Activated T-cell treated with anti-CD3 and anti-CD28 coated beads, Interleukin-2, amount 50 U/mL, for 4 hours (primary cell): ENCODE data around the gene MAB21L4. TPM values are rescaled to one million over a fixed set of nuclear protein-coding genes. Genes with fewer than 3 reads are reported as not detected.
"Not testable (repeated sequence)": the region's sequence is repeated elsewhere in the genome, so short reads cannot be mapped to it uniquely, and the experiment has no call there.

Experiments used
- ATAC-seq, 2 donors: fragments of 200-7000 bp; cut with Tn5 transposase; one replicate each; pipeline ENCODE4 v1.10.0; 2021
- DNase-seq: peaks from one replicate; pipeline ENCODE4 v3.0.0-alpha.2; 2020
- H3K27me3 Mint-ChIP-seq: one replicate; pipeline ENCODE4 v1.8.0; 2021; ENCODE audit warnings: low read depth, mixed read lengths
- H3K36me3 Mint-ChIP-seq: one replicate; pipeline ENCODE4 v1.8.0; 2022; ENCODE audit warnings: mixed read lengths; ENCODE audit not compliant: insufficient read depth
- H3K4me1 Mint-ChIP-seq: one replicate; pipeline ENCODE4 v1.8.0; 2021; ENCODE audit warnings: low read depth, mixed read lengths
- H3K4me3 Mint-ChIP-seq: one replicate; pipeline ENCODE4 v1.8.0; 2021; ENCODE audit warnings: mild to moderate bottlenecking, moderate library complexity, mixed read lengths
- H3K9me3 Mint-ChIP-seq: one replicate; pipeline ENCODE4 v1.8.0; 2021; ENCODE audit warnings: mixed read lengths
- total RNA-seq, 3 donors: library from RNA; stranded (reverse); gene quantifications; one replicate each; pipeline ENCODE4 v1.2.1, GENCODE V29; 2021

Gene MAB21L4
- total RNA-seq, 3 donors from 2014 or later, result not detected

DNA sequence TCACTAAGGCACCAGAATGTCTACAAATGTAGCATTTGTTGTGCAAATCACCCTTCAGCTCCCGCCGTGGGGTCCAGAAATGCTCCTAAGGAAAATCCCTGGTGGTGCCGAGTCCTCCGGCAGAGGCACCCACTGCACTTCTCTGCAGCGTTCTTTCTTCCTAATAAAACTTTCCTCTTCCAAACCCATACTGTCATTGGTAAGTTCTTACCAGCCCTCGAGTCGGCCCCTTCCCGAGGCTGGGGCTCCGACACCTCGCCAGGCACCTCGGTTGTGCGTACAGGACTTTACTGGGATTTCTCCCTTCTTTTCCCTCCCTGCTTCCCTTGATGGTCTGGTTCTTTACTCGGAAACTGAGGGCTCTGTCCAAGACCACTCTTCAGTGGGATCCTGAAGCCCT lies 37.6 kb downstream of the MAB21L4 start:
- Mint-ChIP-seq H3K4me1 (no peaks in the 10 kb centered on the region), H3K4me3 (no peak overlapping the region), H3K27me3 (peaks cover 2% of the 10 kb centered on the region), H3K9me3 (peaks cover 8% of the 10 kb centered on the region), H3K36me3 (no peaks in the 10 kb centered on the region)
- ATAC-seq (no peak), DNase-seq (no peak)

DNA sequence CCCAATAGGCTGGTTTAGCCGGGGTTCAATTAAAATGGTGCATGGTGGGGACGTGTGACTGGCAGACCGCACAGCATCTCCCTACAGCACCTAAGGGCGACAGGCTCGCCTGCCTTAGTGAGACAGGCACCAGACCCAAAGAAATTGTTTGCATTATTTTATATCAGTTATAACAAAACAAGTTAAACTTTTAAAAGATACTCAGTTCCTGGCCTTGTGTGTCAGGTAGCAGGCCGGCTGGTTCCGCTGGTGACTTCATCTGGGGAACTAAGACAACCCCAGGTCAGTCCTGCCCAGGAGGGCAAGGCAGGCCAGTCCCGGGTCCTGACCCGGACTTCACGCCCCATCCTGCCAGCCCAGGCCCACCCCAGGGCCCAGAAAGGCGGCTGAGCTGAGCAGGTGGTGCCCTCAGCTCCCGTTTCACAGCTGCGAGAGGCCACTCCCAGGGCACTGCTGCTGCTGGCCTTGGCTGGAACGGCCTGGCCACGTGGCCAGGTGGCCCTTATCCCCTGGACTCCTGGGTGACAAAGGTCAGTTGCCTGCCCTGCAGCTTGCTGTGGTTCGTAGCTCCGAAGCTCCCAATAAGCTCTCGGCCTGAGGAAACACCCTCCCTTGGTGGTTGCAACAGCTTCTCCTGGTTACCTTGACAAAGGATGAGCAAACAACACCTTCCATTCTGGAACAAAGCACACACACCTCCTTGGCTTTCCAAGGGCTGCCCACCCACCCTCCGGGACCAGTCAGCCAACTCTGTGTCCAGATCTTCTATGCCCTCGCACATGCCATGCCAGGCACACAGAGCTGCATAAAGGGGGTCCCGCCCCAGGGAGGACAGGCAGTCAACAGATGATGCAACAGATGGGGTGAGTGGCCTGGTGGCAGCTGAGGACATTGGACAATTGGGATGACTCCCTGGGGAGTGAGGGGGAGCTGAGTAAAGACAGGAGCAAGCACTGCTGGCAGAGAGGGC lies 38.6 kb downstream of the MAB21L4 start:
- ATAC-seq, result no peak
- H3K36me3 Mint-ChIP-seq, result no peaks in the 10 kb centered on the region
- H3K4me1 Mint-ChIP-seq, result no peaks in the 10 kb centered on the region
- no peak for DNase-seq
- peaks cover 3% of the 10 kb centered on the region for H3K27me3 Mint-ChIP-seq
- H3K9me3 Mint-ChIP-seq, result peaks cover 8% of the 10 kb centered on the region
- H3K4me3 Mint-ChIP-seq, result no peak overlapping the region

DNA sequence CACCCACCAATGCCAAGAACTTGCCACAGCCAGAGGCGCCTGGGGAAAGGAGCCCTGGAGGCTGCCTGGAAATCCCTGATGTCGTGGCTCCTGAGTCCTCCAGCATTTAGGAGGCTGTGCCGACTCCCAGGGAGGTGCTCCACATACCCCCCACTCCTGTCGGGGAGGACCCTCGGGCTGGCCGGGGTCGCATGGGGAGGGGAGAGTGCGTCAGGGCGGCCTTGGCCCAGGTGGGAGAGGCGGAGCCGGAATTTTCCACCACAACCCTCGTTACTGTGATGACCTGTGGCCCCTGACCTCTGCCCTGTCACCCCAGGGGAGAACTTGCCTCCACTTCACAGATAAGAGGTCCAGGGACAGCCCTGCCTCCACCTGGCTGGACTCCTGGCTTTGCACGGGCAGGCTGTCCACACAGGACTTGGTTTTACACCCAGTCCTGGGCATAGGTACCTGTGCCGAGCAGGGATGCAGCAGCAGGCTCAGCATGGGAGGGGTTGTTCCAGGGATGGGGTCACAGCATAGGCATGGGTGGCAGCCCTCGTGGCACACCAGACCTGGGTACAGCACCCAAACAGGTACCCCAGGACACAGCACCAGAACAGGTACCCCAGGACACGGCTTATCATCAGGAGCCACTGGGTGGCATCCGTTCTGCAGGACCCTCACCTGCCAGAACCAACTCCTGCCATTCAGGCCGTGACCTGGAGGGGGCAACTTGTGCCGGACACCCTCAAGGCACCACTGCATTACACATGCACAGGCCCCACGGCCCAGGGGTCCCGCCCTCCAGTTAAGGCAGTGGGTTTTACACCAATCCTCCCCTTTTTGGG lies 39.6 kb downstream of the MAB21L4 start:
- no peak for DNase-seq
- no peak for ATAC-seq
- peaks cover 8% of the 10 kb centered on the region for H3K9me3 Mint-ChIP-seq
- peaks cover 5% of the 10 kb centered on the region for H3K27me3 Mint-ChIP-seq
- no peak overlapping the region for H3K4me3 Mint-ChIP-seq
- H3K36me3 Mint-ChIP-seq, result no peaks in the 10 kb centered on the region
- H3K4me1 Mint-ChIP-seq, result no peaks in the 10 kb centered on the region

DNA sequence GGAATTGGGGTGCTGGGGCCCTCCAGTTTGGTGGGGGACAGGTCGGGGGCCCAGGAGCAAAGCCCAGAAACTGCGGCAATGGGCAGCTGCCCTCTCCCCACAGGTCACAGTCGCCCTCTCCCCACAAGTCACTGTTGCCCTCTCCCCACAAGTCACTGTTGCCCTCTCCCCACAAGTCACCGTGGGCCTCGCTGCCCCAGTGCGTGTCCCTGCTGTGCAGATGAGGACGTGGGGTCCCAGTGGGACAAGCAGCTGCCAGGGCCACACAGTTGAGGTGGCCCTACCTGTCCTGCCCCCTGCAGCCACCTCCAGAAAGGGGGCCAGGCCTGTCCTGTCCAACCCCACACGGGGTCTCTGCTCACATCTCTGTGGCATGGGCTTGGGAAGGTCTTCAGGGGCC lies 40.3 kb downstream of the MAB21L4 start:
- Mint-ChIP-seq H3K4me3 (no peak overlapping the region), H3K9me3 (peaks cover 8% of the 10 kb centered on the region), H3K4me1 (no peaks in the 10 kb centered on the region), H3K36me3 (no peaks in the 10 kb centered on the region), H3K27me3 (peaks cover 5% of the 10 kb centered on the region)
- DNase-seq, result no peak
- ATAC-seq, result no peak

DNA sequence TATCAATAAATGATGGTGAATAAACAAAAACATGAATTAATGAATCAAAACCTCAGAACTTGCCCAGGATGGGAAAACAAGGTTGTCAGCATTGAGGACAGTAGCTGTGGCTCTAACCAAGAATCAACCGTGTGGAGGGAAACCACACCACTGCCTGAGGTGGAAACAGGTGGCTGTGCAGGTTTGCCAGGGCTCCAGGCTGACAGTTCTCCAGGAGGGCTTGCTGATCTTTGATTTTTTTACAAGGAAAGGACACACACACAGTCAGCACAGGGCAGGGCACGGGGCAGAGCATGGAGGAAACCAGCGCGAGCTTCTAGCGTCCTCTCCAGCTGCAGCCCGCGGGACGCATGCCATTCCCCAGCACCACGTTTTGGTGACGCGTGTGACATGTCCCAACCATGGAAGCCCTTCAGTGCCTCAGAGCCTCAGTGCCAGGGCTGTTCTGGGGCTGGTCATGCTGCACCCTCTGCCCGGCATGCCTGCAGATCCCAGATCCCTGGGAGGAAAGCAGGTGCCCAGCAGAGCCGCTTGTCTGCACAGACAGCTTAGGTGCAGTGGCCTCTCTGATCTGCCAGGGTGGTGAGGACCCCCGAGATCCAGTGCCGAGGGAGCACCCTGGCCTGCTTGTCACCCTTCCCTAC lies 43.2 kb downstream of the MAB21L4 start:
- Mint-ChIP-seq H3K4me3 (no peak overlapping the region), H3K27me3 (peaks cover 5% of the 10 kb centered on the region), H3K9me3 (peaks cover 8% of the 10 kb centered on the region), H3K36me3 (no peaks in the 10 kb centered on the region), H3K4me1 (no peaks in the 10 kb centered on the region)
- ATAC-seq (no peak), DNase-seq (no peak)

DNA sequence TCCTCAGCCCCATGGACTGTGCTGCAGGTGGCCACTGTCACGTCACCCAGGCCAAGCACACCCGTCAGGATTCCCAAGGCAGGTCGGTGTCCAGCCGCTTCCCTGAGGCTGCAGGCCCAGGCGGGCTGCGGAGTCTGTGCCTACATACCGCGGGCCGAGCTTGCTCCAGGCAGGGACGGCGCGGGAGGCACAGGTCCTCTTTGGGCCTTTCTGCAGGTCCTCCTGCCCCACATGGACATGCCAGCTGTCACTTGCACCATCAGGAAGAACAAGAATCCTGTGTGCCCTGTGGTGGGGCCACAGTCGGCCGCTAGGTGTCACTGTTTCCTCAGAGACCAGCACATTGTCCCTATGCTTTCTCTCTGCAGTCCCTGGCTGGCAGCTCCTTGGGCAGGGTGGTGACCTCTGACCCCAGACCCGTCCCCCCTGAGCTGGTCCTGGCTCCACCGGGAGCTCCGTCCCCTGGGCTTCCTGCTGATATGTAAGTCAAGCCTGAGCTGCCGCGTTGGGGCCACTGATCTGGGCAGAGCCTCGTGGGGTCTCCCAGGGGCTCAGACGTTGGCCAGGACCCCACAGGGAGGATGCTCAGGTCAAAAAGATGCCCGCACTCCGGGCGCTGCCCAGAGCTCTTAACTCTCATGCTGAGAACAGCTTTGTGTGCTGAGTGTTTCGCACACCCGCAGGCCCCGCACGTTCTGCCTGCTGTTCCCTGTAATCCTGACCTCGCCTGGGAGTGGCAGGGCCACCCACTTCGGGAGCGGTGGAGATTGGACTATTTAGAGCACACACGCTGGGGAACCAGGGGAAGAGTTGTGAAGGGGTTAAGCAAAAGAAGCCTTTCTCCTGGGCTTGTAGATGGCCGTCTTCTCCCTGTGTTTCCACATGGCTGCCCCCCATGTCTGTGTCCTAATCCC lies 44.6 kb downstream of the MAB21L4 start:
- Mint-ChIP-seq H3K27me3 (peaks cover 5% of the 10 kb centered on the region), H3K4me3 (no peak overlapping the region), H3K9me3 (peaks cover 8% of the 10 kb centered on the region), H3K36me3 (no peaks in the 10 kb centered on the region), H3K4me1 (no peaks in the 10 kb centered on the region)
- DNase-seq (peak; percentile 85), ATAC-seq (peak; percentile 91 to 95)

DNA sequence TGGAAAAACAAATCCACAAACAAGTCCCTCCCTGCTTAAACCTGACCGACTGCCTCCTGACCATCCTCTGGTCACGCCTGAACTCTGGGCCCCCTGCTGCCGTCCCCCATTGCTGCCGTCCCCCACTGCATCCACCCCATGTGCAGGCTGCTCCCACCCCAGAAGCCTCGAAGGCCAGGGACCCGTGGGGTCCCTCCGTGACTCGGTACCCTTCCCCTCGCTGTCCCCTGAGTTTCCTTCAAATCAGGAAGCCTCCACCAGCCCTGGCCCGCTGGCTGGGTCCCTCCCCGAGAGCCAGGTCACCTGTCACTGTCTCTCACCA lies 45.2 kb downstream of the MAB21L4 start:
- H3K9me3 Mint-ChIP-seq, result peaks cover 8% of the 10 kb centered on the region
- H3K4me1 Mint-ChIP-seq, result no peaks in the 10 kb centered on the region
- H3K27me3 Mint-ChIP-seq, result peaks cover 5% of the 10 kb centered on the region
- H3K36me3 Mint-ChIP-seq, result no peaks in the 10 kb centered on the region
- DNase-seq (no peak), ATAC-seq (no peak)
- no peak overlapping the region for H3K4me3 Mint-ChIP-seq

DNA sequence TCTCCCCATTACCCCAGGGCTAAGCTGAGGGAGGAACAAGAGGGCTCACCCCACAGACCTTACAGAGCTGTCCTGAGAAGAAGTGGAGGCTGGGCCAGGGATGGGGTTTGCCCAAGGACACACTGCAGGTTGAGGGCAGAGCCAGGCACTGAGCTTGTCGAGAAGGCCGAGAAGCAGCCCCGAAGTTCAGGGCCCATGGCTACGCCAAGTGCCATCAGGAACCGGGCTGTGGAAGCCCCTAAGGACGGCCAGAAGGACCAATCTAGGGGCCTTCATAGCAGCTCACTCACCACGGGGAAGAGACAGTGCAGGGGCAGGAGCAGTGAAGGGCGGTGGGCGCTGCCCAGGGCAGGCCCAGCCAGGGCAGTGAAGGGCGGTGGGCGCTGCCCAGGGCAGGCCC lies 45.9 kb downstream of the MAB21L4 start:
- H3K27me3 Mint-ChIP-seq, result peaks cover 3% of the 10 kb centered on the region
- no peak for DNase-seq
- H3K4me3 Mint-ChIP-seq, result no peak overlapping the region
- no peaks in the 10 kb centered on the region for H3K4me1 Mint-ChIP-seq
- H3K36me3 Mint-ChIP-seq, result no peaks in the 10 kb centered on the region
- peaks cover 8% of the 10 kb centered on the region for H3K9me3 Mint-ChIP-seq
- ATAC-seq, result no peak

DNA sequence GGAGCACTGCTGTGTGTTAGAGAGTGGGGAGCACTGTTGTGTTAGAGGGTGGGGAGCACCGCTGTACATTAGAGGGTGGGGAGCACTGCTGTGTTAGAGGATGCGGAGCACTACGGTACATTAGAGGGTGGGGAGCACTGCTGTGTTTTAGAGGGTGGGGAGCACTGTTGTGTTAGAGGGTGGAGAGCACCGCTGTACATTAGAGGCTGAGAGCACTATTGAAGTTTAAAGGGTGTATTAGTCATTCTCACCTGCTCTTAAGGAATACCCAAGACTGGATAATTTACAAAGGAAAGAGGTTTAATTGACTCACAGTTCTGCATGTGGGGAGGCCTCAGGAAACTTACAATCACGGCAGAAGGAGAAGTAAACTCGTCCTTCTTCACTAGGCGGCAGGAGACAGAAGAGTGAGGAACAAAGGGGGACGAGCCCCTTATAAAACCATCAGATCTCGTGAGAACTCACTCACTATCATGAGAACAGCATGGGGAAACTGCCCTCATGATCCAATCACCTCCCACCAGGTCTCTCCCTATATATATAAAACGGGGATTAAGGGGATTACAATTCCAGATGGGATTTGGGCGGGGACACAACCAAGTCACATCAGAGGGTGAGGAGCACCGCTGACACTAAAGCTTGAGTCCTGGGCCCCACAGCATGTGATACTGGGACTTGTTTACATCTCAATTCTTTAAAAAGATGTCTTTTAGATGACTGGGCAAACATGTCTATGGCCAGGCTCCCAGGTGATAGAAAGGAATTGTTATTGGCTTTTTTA lies 46.9 kb downstream of the MAB21L4 start:
- no peak overlapping the region for H3K4me3 Mint-ChIP-seq
- peaks cover 1% of the 10 kb centered on the region for H3K9me3 Mint-ChIP-seq
- DNase-seq (no peak), ATAC-seq (no peak)
- no peaks in the 10 kb centered on the region for H3K4me1 Mint-ChIP-seq
- no peaks in the 10 kb centered on the region for H3K36me3 Mint-ChIP-seq
- peaks cover 3% of the 10 kb centered on the region for H3K27me3 Mint-ChIP-seq

DNA sequence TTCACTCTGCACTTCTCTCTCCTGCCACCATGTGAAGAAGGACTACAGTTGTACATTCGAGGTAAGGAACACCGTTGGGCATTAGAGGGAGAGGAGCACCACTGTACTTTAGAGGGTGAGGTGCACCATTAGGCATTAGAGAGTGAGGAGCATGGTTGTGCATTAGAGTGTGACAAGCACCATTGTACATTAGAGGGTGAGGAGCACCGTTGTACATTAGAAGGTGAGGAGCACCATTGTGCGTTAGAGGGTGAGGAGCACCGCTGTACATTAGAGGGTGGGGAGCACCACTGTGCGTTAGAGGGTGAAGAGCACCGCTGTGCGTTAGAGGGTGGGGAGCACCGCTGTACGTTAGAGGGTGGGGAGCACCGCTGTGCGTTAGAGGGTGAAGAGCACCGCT lies 48.1 kb downstream of the MAB21L4 start:
- H3K4me1 Mint-ChIP-seq, result no peaks in the 10 kb centered on the region
- H3K4me3 Mint-ChIP-seq, result no peak overlapping the region
- H3K36me3 Mint-ChIP-seq, result no peaks in the 10 kb centered on the region
- ATAC-seq, result no peak
- no peak for DNase-seq
- H3K9me3 Mint-ChIP-seq, result no peaks in the 10 kb centered on the region
- H3K27me3 Mint-ChIP-seq, result peaks cover 3% of the 10 kb centered on the region

DNA sequence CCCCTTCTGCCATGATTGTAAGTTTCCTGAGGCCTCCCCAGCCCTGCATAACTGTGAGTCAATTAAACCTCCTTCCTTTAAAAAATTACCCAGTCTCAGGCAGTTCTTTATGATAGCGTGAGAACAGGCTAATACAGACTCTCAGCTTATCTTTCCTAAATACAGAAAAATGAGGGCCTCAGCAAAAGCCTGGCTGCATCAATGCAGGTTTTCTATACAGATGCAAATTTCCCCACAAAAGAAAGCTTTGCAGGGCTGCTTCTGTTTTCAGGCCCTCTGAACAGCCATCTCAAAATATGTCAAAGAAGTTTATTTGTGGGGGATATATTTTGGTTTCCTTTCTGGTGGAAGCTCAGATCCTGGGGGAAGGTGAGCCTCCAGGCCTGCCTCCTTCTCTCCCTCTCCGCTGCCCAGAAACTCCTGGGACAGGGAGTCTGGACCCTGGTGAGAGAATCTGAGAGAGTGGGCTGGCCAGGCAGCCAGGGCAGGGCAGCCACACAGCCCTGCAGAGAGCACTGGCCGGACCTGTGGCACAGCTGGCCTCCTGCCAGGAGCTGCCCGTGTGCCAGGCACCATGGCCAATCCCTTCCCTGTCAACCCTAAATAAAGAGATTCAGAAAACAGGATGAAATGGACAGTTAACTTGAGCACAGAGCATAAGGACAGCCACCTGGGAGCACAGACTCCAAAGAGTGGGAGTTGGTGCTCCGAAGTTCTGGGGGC lies 48.9 kb downstream of the MAB21L4 start:
- Mint-ChIP-seq H3K4me3 (no peak overlapping the region), H3K36me3 (no peaks in the 10 kb centered on the region), H3K9me3 (no peaks in the 10 kb centered on the region), H3K27me3 (no peaks in the 10 kb centered on the region), H3K4me1 (no peaks in the 10 kb centered on the region)
- ATAC-seq, result no peak
- DNase-seq, result no peak

DNA sequence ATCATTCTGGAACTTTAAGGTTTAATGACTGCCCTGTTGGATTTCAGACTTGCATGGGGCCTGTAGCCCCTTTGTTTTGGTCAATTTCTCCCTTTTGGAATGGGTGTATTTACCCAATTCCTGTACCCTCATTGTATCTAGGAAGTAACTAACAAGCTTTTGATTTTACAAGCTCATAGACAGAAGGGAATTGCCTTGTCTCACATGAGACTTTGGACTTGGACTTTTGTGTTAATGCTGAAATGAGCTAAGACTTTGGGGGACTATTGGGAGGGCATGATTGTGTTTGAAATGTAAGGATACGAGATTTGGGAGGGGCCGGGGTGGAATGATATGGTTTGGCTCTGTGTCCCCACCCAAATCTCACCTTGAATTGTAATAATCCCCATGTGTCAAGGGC lies 49.6 kb downstream of the MAB21L4 start:
- H3K4me3 Mint-ChIP-seq, H3K36me3 Mint-ChIP-seq, ATAC-seq, H3K27me3 Mint-ChIP-seq, H3K9me3 Mint-ChIP-seq, DNase-seq, H3K4me1 Mint-ChIP-seq: not testable (repeated sequence)
